ENCODE data around the gene ADAM12.

DNA sequence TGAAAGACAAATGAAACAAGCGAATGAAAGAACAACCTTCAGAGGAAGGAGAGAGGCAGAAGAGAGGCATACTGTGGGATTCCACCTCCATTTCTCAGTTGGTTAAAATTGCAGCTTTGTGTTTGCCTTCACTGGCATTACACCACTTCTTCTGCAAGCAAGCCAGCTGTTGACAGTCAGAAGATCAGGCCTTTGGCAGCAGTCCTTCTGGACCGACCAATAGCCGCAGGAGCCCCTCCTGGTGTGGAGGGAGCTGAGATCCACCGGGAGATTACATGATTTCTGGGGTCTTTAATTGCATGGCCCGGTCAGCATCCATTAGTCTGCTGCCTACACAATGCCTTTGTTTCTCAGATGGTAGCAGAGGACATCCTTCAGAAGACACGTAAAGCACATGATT, 206.7 kb downstream of the ADAM12 start:
- TF ChIP-seq, protein P1, sequence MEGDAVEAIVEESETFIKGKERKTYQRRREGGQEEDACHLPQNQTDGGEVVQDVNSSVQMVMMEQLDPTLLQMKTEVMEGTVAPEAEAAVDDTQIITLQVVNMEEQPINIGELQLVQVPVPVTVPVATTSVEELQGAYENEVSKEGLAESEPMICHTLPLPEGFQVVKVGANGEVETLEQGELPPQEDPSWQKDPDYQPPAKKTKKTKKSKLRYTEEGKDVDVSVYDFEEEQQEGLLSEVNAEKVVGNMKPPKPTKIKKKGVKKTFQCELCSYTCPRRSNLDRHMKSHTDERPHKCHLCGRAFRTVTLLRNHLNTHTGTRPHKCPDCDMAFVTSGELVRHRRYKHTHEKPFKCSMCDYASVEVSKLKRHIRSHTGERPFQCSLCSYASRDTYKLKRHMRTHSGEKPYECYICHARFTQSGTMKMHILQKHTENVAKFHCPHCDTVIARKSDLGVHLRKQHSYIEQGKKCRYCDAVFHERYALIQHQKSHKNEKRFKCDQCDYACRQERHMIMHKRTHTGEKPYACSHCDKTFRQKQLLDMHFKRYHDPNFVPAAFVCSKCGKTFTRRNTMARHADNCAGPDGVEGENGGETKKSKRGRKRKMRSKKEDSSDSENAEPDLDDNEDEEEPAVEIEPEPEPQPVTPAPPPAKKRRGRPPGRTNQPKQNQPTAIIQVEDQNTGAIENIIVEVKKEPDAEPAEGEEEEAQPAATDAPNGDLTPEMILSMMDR (conservative IDR thresholded peaks at IDR 0.05; ENCODE audit: low read length) = no peak
- TF ChIP-seq EZH2phosphoT487 (IDR thresholded peaks at IDR 0.05; ENCODE audit: borderline replicate concordance) = no peak

Data from Loucy (cell line).